IMR-90 (cell line): Measurements from ENCODE around the gene ESAM. TPM values are rescaled to one million over a fixed set of nuclear protein-coding genes. Genes with fewer than 3 reads are reported as not detected.
A peak's percentile ranks its signal among the peaks of the same experiment; 100 is the strongest.

Source experiments
- ATAC-seq: fragments of 200-7000 bp; cut with Tn5 transposase; 2 replicates; pipeline ENCODE4 v1.9.1; 2020; ENCODE audit warnings: low read depth, mild to moderate bottlenecking, moderate library complexity
- BruUV-seq: library from RNA; stranded (reverse); fragments of 400-500 nt; replicated peaks from 2 replicates; lab custom pipeline; 2021; lab: Mats Ljungman, UMichigan
- CTCF ChIA-PET: fragments of 300-600 bp; formaldehyde crosslinking; extraction: SDS; loops from one replicate; lab custom pipeline; 2021; ENCODE audit warnings: antibody characterized with exemption; lab: Yijun Ruan, JAX
- POLR2A ChIA-PET: fragments of 300-600 bp; sonication (Branson Sonifier 250); formaldehyde crosslinking; loops from one replicate; lab custom pipeline; 2022; ENCODE audit warnings: antibody characterized with exemption; ENCODE audit not compliant: unreplicated experiment; lab: Charles Lee
- DNase-seq: peaks from one replicate; pipeline ENCODE4 v3.0.0; 2013
- H2AFZ ChIP-seq: replicated peaks from 2 replicates; pipeline ENCODE3; 2013; ENCODE audit warnings: low read length, mild to moderate bottlenecking; ENCODE audit not compliant: poor library complexity
- H2AK5ac ChIP-seq: 2 replicates; pipeline ENCODE4 v1.6.1; 2013; ENCODE audit warnings: low read depth, low read length, inconsistent platforms
- H2AK9ac ChIP-seq: replicated peaks from 2 replicates; pipeline ENCODE3; 2013; ENCODE audit warnings: mild to moderate bottlenecking, low read depth, low read length, moderate library complexity; ENCODE audit not compliant: poor library complexity
- H2BK120ac ChIP-seq: 2 replicates; pipeline ENCODE4 v1.6.1; 2013; ENCODE audit warnings: low read depth, low read length, inconsistent platforms
- H2BK15ac ChIP-seq: 3 replicates; pipeline ENCODE4 v1.6.1; 2013; ENCODE audit warnings: low read depth, low read length, inconsistent platforms
- H2BK20ac ChIP-seq: 2 replicates; pipeline ENCODE4 v1.6.1; 2013; ENCODE audit warnings: low read depth, mild to moderate bottlenecking, inconsistent platforms, low read length, moderate library complexity
- H2BK5ac ChIP-seq: 2 replicates; pipeline ENCODE4 v1.6.1; 2013; ENCODE audit warnings: mild to moderate bottlenecking, low read depth, low read length, inconsistent platforms; ENCODE audit not compliant: poor library complexity, severe bottlenecking
- H3K14ac ChIP-seq: replicated peaks from 2 replicates; pipeline ENCODE4 v1.6.1; 2013; ENCODE audit warnings: low read depth, low read length, inconsistent platforms
- H3K18ac ChIP-seq: 2 replicates; pipeline ENCODE4 v1.6.1; 2013; ENCODE audit warnings: low read depth, low read length, control low read depth
- H3K23ac ChIP-seq: 2 replicates; pipeline ENCODE4 v1.6.1; 2013; ENCODE audit warnings: low read depth, low read length, inconsistent platforms
- H3K27ac ChIP-seq: 2 replicates; pipeline ENCODE4 v1.5.1; 2013; ENCODE audit warnings: mild to moderate bottlenecking, control low read depth, low read length; ENCODE audit not compliant: insufficient read depth
- H3K27me3 ChIP-seq: 2 replicates; pipeline ENCODE4 v1.6.1; 2013; ENCODE audit warnings: low read length; ENCODE audit not compliant: control insufficient read depth, insufficient read depth
- H3K36me3 ChIP-seq: 2 replicates; pipeline ENCODE4 v1.6.1; 2013; ENCODE audit warnings: low read length, mixed read lengths; ENCODE audit not compliant: control insufficient read depth, insufficient read depth
- H3K4ac ChIP-seq: 2 replicates; pipeline ENCODE4 v1.6.1; 2013; ENCODE audit warnings: low read depth, low read length, inconsistent platforms
- H3K4me1 ChIP-seq: 2 replicates; pipeline ENCODE4 v1.6.1; 2013; ENCODE audit warnings: low read length, mixed read lengths; ENCODE audit not compliant: control insufficient read depth, insufficient read depth
- H3K4me2 ChIP-seq: 2 replicates; pipeline ENCODE4 v1.6.1; 2013; ENCODE audit warnings: low read depth, mild to moderate bottlenecking, control low read depth, low read length, moderate library complexity
- H3K4me3 ChIP-seq: 2 replicates; pipeline ENCODE4 v1.5.1; 2013; ENCODE audit warnings: low read depth, mild to moderate bottlenecking, control low read depth, low read length, moderate library complexity; ENCODE audit not compliant: insufficient read depth
- H3K56ac ChIP-seq: 2 replicates; pipeline ENCODE4 v1.6.1; 2013; ENCODE audit warnings: low read length, inconsistent platforms; ENCODE audit not compliant: insufficient read depth; ENCODE audit errors: extremely low read depth
- H3K79me1 ChIP-seq, 2 experiments: 2 replicates each; pipeline ENCODE4 v1.6.1; 2013; ENCODE audit warnings: low read length in 2 of 2, inconsistent platforms in 1 of 2, low read depth in 1 of 2
- H3K9ac ChIP-seq: 2 replicates; pipeline ENCODE4 v1.6.1; 2013; ENCODE audit warnings: low read depth, low read length, control low read depth
- H3K9me1 ChIP-seq: 2 replicates; pipeline ENCODE4 v1.6.1; 2013; ENCODE audit warnings: low read length, inconsistent platforms; ENCODE audit not compliant: insufficient read depth
- H3K9me3 ChIP-seq: 2 replicates; pipeline ENCODE4 v1.6.1; 2013; ENCODE audit warnings: low read length; ENCODE audit not compliant: control insufficient read depth, insufficient read depth
- H4K20me1 ChIP-seq: 2 replicates; pipeline ENCODE4 v1.6.1; 2013; ENCODE audit warnings: low read length, inconsistent platforms; ENCODE audit not compliant: insufficient read depth
- H4K5ac ChIP-seq: 2 replicates; pipeline ENCODE4 v1.6.1; 2013; ENCODE audit warnings: mild to moderate bottlenecking, low read depth, low read length, control low read depth
- H4K8ac ChIP-seq, 2 experiments: 2 replicates each; pipeline ENCODE4 v1.6.1; 2013; ENCODE audit warnings: low read depth in 2 of 2, low read length in 2 of 2, control low read depth in 1 of 2, inconsistent platforms in 1 of 2
- H4K91ac ChIP-seq: 2 replicates; pipeline ENCODE4 v1.6.1; 2013; ENCODE audit warnings: low read depth, low read length, inconsistent platforms; ENCODE audit not compliant: insufficient read depth
- BHLHE40 ChIP-seq: fragments of 150-350 bp; IDR thresholded peaks from 2 replicates; pipeline ENCODE4 v1.6.1; 2016; ENCODE audit warnings: mild to moderate bottlenecking, low read depth, low read length
- CEBPB ChIP-seq: IDR thresholded peaks from 2 replicates; pipeline ENCODE4 v1.6.1; 2012; ENCODE audit warnings: low read depth, low read length, improper control_type of control experiment
- CHD1 ChIP-seq: IDR thresholded peaks from 2 replicates; pipeline ENCODE4 v1.6.1; 2012; ENCODE audit warnings: low read depth, low read length, improper control_type of control experiment
- CTCF ChIP-seq: conservative IDR thresholded peaks from 2 replicates; pipeline ENCODE4 v1.5.1; 2012; ENCODE audit warnings: mild to moderate bottlenecking, low read depth, low read length, improper control_type of control experiment
- ELK1 ChIP-seq: fragments of 150-350 bp; IDR thresholded peaks from 2 replicates; pipeline ENCODE4 v1.6.1; 2016; ENCODE audit warnings: low read depth, mild to moderate bottlenecking, low read length, moderate library complexity, borderline replicate concordance
- FOS ChIP-seq: fragments of 150-350 bp; IDR thresholded peaks from 2 replicates; pipeline ENCODE4 v1.6.1; 2016; ENCODE audit warnings: low read depth, low read length
- MAFK ChIP-seq: IDR thresholded peaks from 2 replicates; pipeline ENCODE4 v1.6.1; 2012; ENCODE audit warnings: low read depth, low read length, improper control_type of control experiment
- MAZ ChIP-seq: IDR thresholded peaks from 2 replicates; pipeline ENCODE4 v1.6.1; 2012; ENCODE audit warnings: low read depth, mild to moderate bottlenecking, low read length, improper control_type of control experiment, moderate library complexity, borderline replicate concordance
- MXI1 ChIP-seq: IDR thresholded peaks from 2 replicates; pipeline ENCODE4 v1.6.1; 2012; ENCODE audit warnings: low read depth, mild to moderate bottlenecking, low read length, moderate library complexity, borderline replicate concordance
- NFE2L2 ChIP-seq: fragments of 150-350 bp; IDR thresholded peaks from 2 replicates; pipeline ENCODE4 v1.6.1; 2016; ENCODE audit warnings: low read depth, mild to moderate bottlenecking, low read length
- POLR2A ChIP-seq: IDR thresholded peaks from 2 replicates; pipeline ENCODE4 v1.6.1; 2012; ENCODE audit warnings: mild to moderate bottlenecking, low read depth, low read length
- RAD21 ChIP-seq: IDR thresholded peaks from 2 replicates; pipeline ENCODE4 v1.6.1; 2012; ENCODE audit warnings: low read length, improper control_type of control experiment
- RCOR1 ChIP-seq: IDR thresholded peaks from 2 replicates; pipeline ENCODE4 v1.6.1; 2012; ENCODE audit warnings: mild to moderate bottlenecking, low read length, improper control_type of control experiment; ENCODE audit not compliant: insufficient replicate concordance
- RFX5 ChIP-seq: IDR thresholded peaks from 2 replicates; pipeline ENCODE4 v1.8.0; 2012; ENCODE audit warnings: low read depth, mild to moderate bottlenecking, low read length, moderate library complexity
- SMC3 ChIP-seq: fragments of 150-350 bp; IDR thresholded peaks from 2 replicates; pipeline ENCODE4 v1.6.1; 2016; ENCODE audit warnings: low read depth, mild to moderate bottlenecking, antibody characterized with exemption, low read length, moderate library complexity
- USF2 ChIP-seq: fragments of 150-350 bp; IDR thresholded peaks from 2 replicates; pipeline ENCODE4 v1.6.1; 2017; ENCODE audit warnings: mild to moderate bottlenecking, antibody characterized with exemption, low read length, low read depth
- dilution Hi-C: fragments of 300-500 bp; cut with HindIII; formaldehyde crosslinking; loops from one replicate; pipeline ENCODE4 v1.14.3; 2018; ENCODE audit warnings: low sequenced_read_pairs; ENCODE audit not compliant: unreplicated experiment
- in situ Hi-C: fragments of 300-500 bp; cut with MboI; formaldehyde crosslinking; loops from 3 replicates; pipeline ENCODE4 v1.14.3; 2019; ENCODE audit warnings: low sequenced_read_pairs, inconsistent platforms, mixed read lengths
- intact Hi-C: fragments of 100-400 bp; cut with micrococcal nuclease; formaldehyde crosslinking; loops from 2 replicates; pipeline ENCODE4 v1.10.0; 2022
- polyA plus RNA-seq, 3 experiments: library from polyadenylated mRNA; depleted of rRNA; stranded (reverse); fragments of >200 nt; gene quantifications; 2 replicates each; pipeline ENCODE4 v1.2.3, GENCODE V29; 2012; ENCODE audit warnings: low replicate concordance in 1 of 3
- total RNA-seq: library from RNA; depleted of rRNA; stranded (reverse); fragments of >200 nt; gene quantifications from 2 replicates; pipeline ENCODE4 v1.2.3, GENCODE V29; 2012

ESAM gene
- total and polyA plus RNA-seq, 2 of the 4 experiments (the other 2 are of a cell fraction) = under 0.01 to 0.12 TPM

GRCh38 chr11:124788521-124788920, 26.4 kb upstream of the ESAM start:
- no peak overlapping the region for H2BK15ac ChIP-seq
- H3K36me3 ChIP-seq = no peaks in the 10 kb centered on the region
- POLR2A ChIA-PET = no interaction called here
- CTCF ChIA-PET = interaction anchor here (0.6 kb wide), 1 partner anchor 676 kb away, joined by 3 read pairs; no protein-coding TSS in a partner anchor
- no peak overlapping the region for H2BK120ac ChIP-seq
- no peak overlapping the region for H3K56ac ChIP-seq
- H3K18ac ChIP-seq = no peak overlapping the region
- intact Hi-C loops (no loop called here), in situ Hi-C loops (no loop called here), dilution Hi-C loops (no loop called here)
- no peaks in the 10 kb centered on the region for H3K9me3 ChIP-seq
- no peak overlapping the region for H2BK5ac ChIP-seq
- DNase-seq = peak; percentile 26
- H3K27me3 ChIP-seq = no peaks in the 10 kb centered on the region
- peaks cover 5% of the 10 kb centered on the region for H3K4me1 ChIP-seq
- no peak overlapping the region for H2BK20ac ChIP-seq
- no peak for TF ChIP-seq BHLHE40
- TF ChIP-seq FOS = no peak
- no peak for TF ChIP-seq CEBPB
- TF ChIP-seq MXI1 = no peak
- TF ChIP-seq CTCF = no peak
- TF ChIP-seq CHD1 = no peak
- no peak for TF ChIP-seq RAD21
- no peak for TF ChIP-seq POLR2A
- no peak for TF ChIP-seq NFE2L2
- TF ChIP-seq MAZ = no peak
- no peak for TF ChIP-seq RFX5
- no peak for TF ChIP-seq RCOR1
- TF ChIP-seq ELK1 = no peak
- no peak for TF ChIP-seq MAFK
- no peak for TF ChIP-seq USF2
- no peak for TF ChIP-seq SMC3
- H3K4me2 ChIP-seq = no peak overlapping the region
- no TSS peak for BruUV-seq
- peak; percentile 29; the same call in 1 of the 2 replicates for ATAC-seq
- H4K20me1 ChIP-seq = peaks cover 41% of the 10 kb centered on the region
- no peak overlapping the region for H3K23ac ChIP-seq
- H4K8ac ChIP-seq = no peak overlapping the region
- H3K79me1 ChIP-seq = peaks cover 16 to 72% of the 10 kb centered on the region in 2 experiments
- H3K27ac ChIP-seq = no peak overlapping the region
- no peak overlapping the region for H3K9ac ChIP-seq
- H3K9me1 ChIP-seq = peaks cover 12% of the 10 kb centered on the region
- H2AK5ac ChIP-seq = no peak overlapping the region
- H2AK9ac ChIP-seq = no peak overlapping the region
- no peak overlapping the region for H3K4ac ChIP-seq
- no peak overlapping the region for H2AFZ ChIP-seq
- H4K91ac ChIP-seq = no peak overlapping the region
- H3K4me3 ChIP-seq = no peak overlapping the region
- H3K14ac ChIP-seq = no peak overlapping the region
- H4K5ac ChIP-seq = no peak overlapping the region
